Astrocyte of the cerebellum (primary cell): ENCODE data around the gene RTL3.
A peak's percentile ranks its signal among the peaks of the same experiment; 100 is the strongest.

Source experiments
- DNase-seq: peaks from one replicate; pipeline ENCODE4 v3.0.0-alpha.2; 2011; ENCODE audit warnings: low read depth
- H3K4me3 ChIP-seq: 2 replicates; pipeline ENCODE4 v1.5.1; 2011; ENCODE audit warnings: mild to moderate bottlenecking, low read depth, low read length, moderate library complexity
- CTCF ChIP-seq: IDR thresholded peaks from 2 replicates; pipeline ENCODE4 v1.5.1; 2012; ENCODE audit warnings: low read length, low read depth, moderate library complexity, mild to moderate bottlenecking; ENCODE audit errors: missing control alignments
- in situ Hi-C: cut with HindIII; loops from 2 replicates; pipeline ENCODE4 v1.10.0; 2017; ENCODE audit warnings: low sequenced_read_pairs

RTL3 gene

GRCh38 chrX:78687586-78687985, 28.5 kb upstream of the RTL3 start:
- in situ Hi-C loops, result no loop called here

GRCh38 chrX:78673246-78673645, 14.1 kb upstream of the RTL3 start:
- no peak for TF ChIP-seq CTCF
- H3K4me3 ChIP-seq, result no peak overlapping the region
- DNase-seq, result no peak
- in situ Hi-C loops, result no loop called here

More at GRCh38 chrX:78687586-78687985, 28.5 kb upstream of the RTL3 start:
- no peak overlapping the region for H3K4me3 ChIP-seq
- no peak for TF ChIP-seq CTCF
- no peak for DNase-seq

GRCh38 chrX:78665342-78665741, 6.2 kb upstream of the RTL3 start:
- in situ Hi-C loops, result no loop called here
- no peak for TF ChIP-seq CTCF
- H3K4me3 ChIP-seq, result no peak overlapping the region
- peak; percentile 20 for DNase-seq

- TF ChIP-seq CTCF, result no peak
- H3K4me3 ChIP-seq, result no peak overlapping the region
- in situ Hi-C loops, result no loop called here
- no peak for DNase-seq
These were observed 2.7 kb upstream of the RTL3 start for GRCh38 chrX:78661836-78662235.

GRCh38 chrX:78659955-78660354, 827 bp upstream of the RTL3 start:
- TF ChIP-seq CTCF, result no peak
- in situ Hi-C loops, result no loop called here
- DNase-seq, result no peak
- H3K4me3 ChIP-seq, result no peak overlapping the region

GRCh38 chrX:78658414-78658813, 714 bp downstream of the RTL3 start:
- no peak overlapping the region for H3K4me3 ChIP-seq
- in situ Hi-C loops, result no loop called here
- DNase-seq, result no peak

More at GRCh38 chrX:78658414-78658813, 714 bp downstream of the RTL3 start:
- no peak for TF ChIP-seq CTCF
